ENCODE measurements around the gene WDR3.

Gene WDR3

DNA sequence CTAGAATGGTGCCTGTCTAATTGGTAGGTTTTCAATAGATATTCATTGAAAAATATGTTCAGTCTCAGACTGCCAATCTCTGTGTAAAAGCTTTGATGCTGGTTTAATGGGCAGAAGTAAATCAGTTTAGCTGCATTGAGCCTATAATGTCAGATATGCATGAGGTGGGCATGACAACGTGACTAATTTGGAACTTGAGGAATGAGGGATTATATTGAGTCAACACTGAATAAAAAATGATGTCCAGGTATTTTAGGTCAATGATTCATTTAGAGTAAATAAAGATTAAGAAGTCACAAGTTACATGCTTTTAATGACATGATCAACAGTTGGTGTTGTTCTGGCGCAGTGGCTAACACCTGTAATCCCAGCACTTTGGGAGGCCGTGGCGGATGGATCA, 3.0 kb downstream of the WDR3 start:
- Histone ChIP-seq H3K4me3 (ENCODE audit: insufficient read depth, low read depth, low read length, poor library complexity, severe bottlenecking) (no peak overlapping the region), H3K9me3 (ENCODE audit: control insufficient read depth, low read length) (no peaks in the 10 kb centered on the region), H3K27ac (ENCODE audit: insufficient read depth, low read length, poor library complexity, severe bottlenecking) (no peak overlapping the region), H3K4me1 (ENCODE audit: control insufficient read depth, insufficient read depth, low read length, poor library complexity, severe bottlenecking) (peaks cover 23% of the 10 kb centered on the region), H3K27me3 (replicated peaks; ENCODE audit: control insufficient read depth, insufficient read depth, low read length, poor library complexity, severe bottlenecking) (no peaks in the 10 kb centered on the region), H3K36me3 (ENCODE audit: control insufficient read depth, insufficient read depth, low read length) (peaks cover 11% of the 10 kb centered on the region)
- no peak for DNase-seq

- DNase-seq = no peak
- no peak overlapping the region for H3K27ac ChIP-seq (ENCODE audit: insufficient read depth, low read length, poor library complexity, severe bottlenecking)
- peaks cover 15% of the 10 kb centered on the region for H3K4me1 ChIP-seq (ENCODE audit: control insufficient read depth, insufficient read depth, low read length, poor library complexity, severe bottlenecking)
- no peaks in the 10 kb centered on the region for H3K27me3 ChIP-seq (replicated peaks; ENCODE audit: control insufficient read depth, insufficient read depth, low read length, poor library complexity, severe bottlenecking)
- H3K4me3 ChIP-seq (ENCODE audit: insufficient read depth, low read depth, low read length, poor library complexity, severe bottlenecking) = no peak overlapping the region
- peaks cover 22% of the 10 kb centered on the region for H3K36me3 ChIP-seq (ENCODE audit: control insufficient read depth, insufficient read depth, low read length)
- H3K9me3 ChIP-seq (ENCODE audit: control insufficient read depth, low read length) = no peaks in the 10 kb centered on the region
Observed at GRCh38 chr1:117933769-117934168, 4.2 kb downstream of the WDR3 start.

- no peak for DNase-seq
- H3K4me3 ChIP-seq (ENCODE audit: insufficient read depth, low read depth, low read length, poor library complexity, severe bottlenecking) = no peak overlapping the region
- H3K36me3 ChIP-seq (ENCODE audit: control insufficient read depth, insufficient read depth, low read length) = peaks cover 85% of the 10 kb centered on the region
- no peaks in the 10 kb centered on the region for H3K4me1 ChIP-seq (ENCODE audit: control insufficient read depth, insufficient read depth, low read length, poor library complexity, severe bottlenecking)
- no peaks in the 10 kb centered on the region for H3K9me3 ChIP-seq (ENCODE audit: control insufficient read depth, low read length)
- no peak overlapping the region for H3K27ac ChIP-seq (ENCODE audit: insufficient read depth, low read length, poor library complexity, severe bottlenecking)
- H3K27me3 ChIP-seq (replicated peaks; ENCODE audit: control insufficient read depth, insufficient read depth, low read length, poor library complexity, severe bottlenecking) = no peaks in the 10 kb centered on the region
Observed at GRCh38 chr1:117942293-117942692, 12.8 kb downstream of the WDR3 start.

GRCh38 chr1:117952386-117952785, 22.8 kb downstream of the WDR3 start:
- Histone ChIP-seq H3K36me3 (ENCODE audit: control insufficient read depth, insufficient read depth, low read length) (peaks cover 87% of the 10 kb centered on the region), H3K4me1 (ENCODE audit: control insufficient read depth, insufficient read depth, low read length, poor library complexity, severe bottlenecking) (no peaks in the 10 kb centered on the region), H3K27ac (ENCODE audit: insufficient read depth, low read length, poor library complexity, severe bottlenecking) (no peak overlapping the region), H3K9me3 (ENCODE audit: control insufficient read depth, low read length) (no peaks in the 10 kb centered on the region), H3K27me3 (replicated peaks; ENCODE audit: control insufficient read depth, insufficient read depth, low read length, poor library complexity, severe bottlenecking) (no peaks in the 10 kb centered on the region), H3K4me3 (ENCODE audit: insufficient read depth, low read depth, low read length, poor library complexity, severe bottlenecking) (no peak overlapping the region)
- no peak for DNase-seq

DNA sequence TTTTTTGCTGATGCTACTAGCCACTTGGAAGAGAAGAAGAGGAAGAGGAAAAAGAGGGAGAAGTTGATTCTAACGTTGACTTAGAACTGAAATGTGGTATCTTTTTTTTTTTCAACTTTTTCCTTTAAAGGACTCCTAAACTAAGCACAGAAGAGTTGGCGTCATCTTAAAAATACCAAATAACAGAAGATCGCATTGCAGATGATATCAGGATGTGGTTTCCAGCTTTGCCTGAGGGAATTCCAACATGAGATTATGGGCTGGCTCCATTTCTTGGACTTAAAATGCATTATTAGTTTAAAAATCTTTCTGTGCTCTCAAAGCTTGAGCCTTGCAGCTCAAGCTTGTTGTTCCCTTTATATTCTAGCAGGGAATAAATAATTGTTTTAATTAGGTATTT, 29.8 kb downstream of the WDR3 start:
- no peak overlapping the region for H3K27ac ChIP-seq (ENCODE audit: insufficient read depth, low read length, poor library complexity, severe bottlenecking)
- no peak overlapping the region for H3K4me3 ChIP-seq (ENCODE audit: insufficient read depth, low read depth, low read length, poor library complexity, severe bottlenecking)
- no peaks in the 10 kb centered on the region for H3K4me1 ChIP-seq (ENCODE audit: control insufficient read depth, insufficient read depth, low read length, poor library complexity, severe bottlenecking)
- no peaks in the 10 kb centered on the region for H3K27me3 ChIP-seq (replicated peaks; ENCODE audit: control insufficient read depth, insufficient read depth, low read length, poor library complexity, severe bottlenecking)
- DNase-seq = no peak
- peaks cover 48% of the 10 kb centered on the region for H3K36me3 ChIP-seq (ENCODE audit: control insufficient read depth, insufficient read depth, low read length)
- H3K9me3 ChIP-seq (ENCODE audit: control insufficient read depth, low read length) = no peaks in the 10 kb centered on the region

- H3K4me3 ChIP-seq (ENCODE audit: insufficient read depth, low read depth, low read length, poor library complexity, severe bottlenecking) = no peak overlapping the region
- no peaks in the 10 kb centered on the region for H3K27me3 ChIP-seq (replicated peaks; ENCODE audit: control insufficient read depth, insufficient read depth, low read length, poor library complexity, severe bottlenecking)
- no peaks in the 10 kb centered on the region for H3K4me1 ChIP-seq (ENCODE audit: control insufficient read depth, insufficient read depth, low read length, poor library complexity, severe bottlenecking)
- H3K36me3 ChIP-seq (ENCODE audit: control insufficient read depth, insufficient read depth, low read length) = peaks cover 10% of the 10 kb centered on the region
- no peaks in the 10 kb centered on the region for H3K9me3 ChIP-seq (ENCODE audit: control insufficient read depth, low read length)
- no peak overlapping the region for H3K27ac ChIP-seq (ENCODE audit: insufficient read depth, low read length, poor library complexity, severe bottlenecking)
- no peak for DNase-seq
Observed at GRCh38 chr1:117964290-117965038, 34.9 kb downstream of the WDR3 start.

GRCh38 chr1:117967477-117967876, 37.9 kb downstream of the WDR3 start:
- Histone ChIP-seq H3K4me1 (ENCODE audit: control insufficient read depth, insufficient read depth, low read length, poor library complexity, severe bottlenecking) (no peaks in the 10 kb centered on the region), H3K4me3 (ENCODE audit: insufficient read depth, low read depth, low read length, poor library complexity, severe bottlenecking) (no peak overlapping the region), H3K36me3 (ENCODE audit: control insufficient read depth, insufficient read depth, low read length) (peaks cover 4% of the 10 kb centered on the region), H3K27ac (ENCODE audit: insufficient read depth, low read length, poor library complexity, severe bottlenecking) (no peak overlapping the region), H3K9me3 (ENCODE audit: control insufficient read depth, low read length) (no peaks in the 10 kb centered on the region), H3K27me3 (replicated peaks; ENCODE audit: control insufficient read depth, insufficient read depth, low read length, poor library complexity, severe bottlenecking) (no peaks in the 10 kb centered on the region)
- DNase-seq = no peak

DNA sequence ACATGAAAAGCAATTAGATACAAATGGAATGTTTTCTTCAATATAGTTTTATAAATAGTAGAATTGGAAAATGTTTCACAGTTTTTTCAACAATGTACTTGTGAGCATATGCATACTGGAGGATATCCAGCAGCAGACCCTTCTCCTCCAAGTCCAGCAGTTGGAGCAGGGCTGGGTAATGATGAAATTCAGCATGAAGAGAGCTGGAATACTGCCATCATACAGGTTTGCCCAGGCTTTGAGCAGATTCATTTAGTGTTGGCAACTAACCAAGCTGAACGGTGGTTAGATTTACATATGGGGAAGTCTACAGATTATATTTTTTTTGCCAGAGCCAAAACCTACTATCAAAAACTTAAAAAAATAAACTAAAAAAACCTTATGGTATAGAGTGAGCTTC, 38.3 kb downstream of the WDR3 start:
- H3K36me3 ChIP-seq (ENCODE audit: control insufficient read depth, insufficient read depth, low read length) = no peaks in the 10 kb centered on the region
- H3K4me3 ChIP-seq (ENCODE audit: insufficient read depth, low read depth, low read length, poor library complexity, severe bottlenecking) = no peak overlapping the region
- DNase-seq = no peak
- no peak overlapping the region for H3K27ac ChIP-seq (ENCODE audit: insufficient read depth, low read length, poor library complexity, severe bottlenecking)
- H3K27me3 ChIP-seq (replicated peaks; ENCODE audit: control insufficient read depth, insufficient read depth, low read length, poor library complexity, severe bottlenecking) = no peaks in the 10 kb centered on the region
- no peaks in the 10 kb centered on the region for H3K9me3 ChIP-seq (ENCODE audit: control insufficient read depth, low read length)
- no peaks in the 10 kb centered on the region for H3K4me1 ChIP-seq (ENCODE audit: control insufficient read depth, insufficient read depth, low read length, poor library complexity, severe bottlenecking)

DNA sequence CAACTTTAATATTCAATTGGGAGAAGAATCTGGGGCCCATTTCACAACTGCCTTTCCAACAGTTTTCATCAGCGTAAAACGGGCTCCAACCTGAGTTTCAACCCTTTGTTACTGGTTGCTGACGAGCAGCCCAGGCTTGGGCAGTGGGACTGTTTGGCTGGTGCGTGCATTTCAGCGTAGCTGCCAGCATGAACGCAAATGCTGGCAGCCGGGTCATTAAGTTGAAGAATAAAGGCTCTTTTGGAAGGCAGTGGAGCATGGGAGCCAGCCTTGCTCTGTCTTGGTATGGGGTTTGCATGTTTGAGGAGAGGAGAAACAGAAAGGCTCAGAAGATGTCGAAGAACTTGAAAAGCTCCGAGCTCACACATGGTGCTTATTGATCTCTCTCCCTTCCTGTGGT, 40.7 kb downstream of the WDR3 start:
- Histone ChIP-seq H3K9me3 (ENCODE audit: control insufficient read depth, low read length) (no peaks in the 10 kb centered on the region), H3K4me1 (ENCODE audit: control insufficient read depth, insufficient read depth, low read length, poor library complexity, severe bottlenecking) (no peaks in the 10 kb centered on the region), H3K4me3 (ENCODE audit: insufficient read depth, low read depth, low read length, poor library complexity, severe bottlenecking) (no peak overlapping the region), H3K27me3 (replicated peaks; ENCODE audit: control insufficient read depth, insufficient read depth, low read length, poor library complexity, severe bottlenecking) (no peaks in the 10 kb centered on the region), H3K36me3 (ENCODE audit: control insufficient read depth, insufficient read depth, low read length) (no peaks in the 10 kb centered on the region), H3K27ac (ENCODE audit: insufficient read depth, low read length, poor library complexity, severe bottlenecking) (no peak overlapping the region)
- no peak for DNase-seq

- no peak for DNase-seq
- Histone ChIP-seq H3K36me3 (ENCODE audit: control insufficient read depth, insufficient read depth, low read length) (no peaks in the 10 kb centered on the region), H3K27ac (ENCODE audit: insufficient read depth, low read length, poor library complexity, severe bottlenecking) (no peak overlapping the region), H3K4me3 (ENCODE audit: insufficient read depth, low read depth, low read length, poor library complexity, severe bottlenecking) (no peak overlapping the region), H3K9me3 (ENCODE audit: control insufficient read depth, low read length) (no peaks in the 10 kb centered on the region), H3K27me3 (replicated peaks; ENCODE audit: control insufficient read depth, insufficient read depth, low read length, poor library complexity, severe bottlenecking) (no peaks in the 10 kb centered on the region), H3K4me1 (ENCODE audit: control insufficient read depth, insufficient read depth, low read length, poor library complexity, severe bottlenecking) (no peaks in the 10 kb centered on the region)
Observed at GRCh38 chr1:117971777-117972176, 42.2 kb downstream of the WDR3 start.
